ENCODE data around the gene CELF4.

DNA sequence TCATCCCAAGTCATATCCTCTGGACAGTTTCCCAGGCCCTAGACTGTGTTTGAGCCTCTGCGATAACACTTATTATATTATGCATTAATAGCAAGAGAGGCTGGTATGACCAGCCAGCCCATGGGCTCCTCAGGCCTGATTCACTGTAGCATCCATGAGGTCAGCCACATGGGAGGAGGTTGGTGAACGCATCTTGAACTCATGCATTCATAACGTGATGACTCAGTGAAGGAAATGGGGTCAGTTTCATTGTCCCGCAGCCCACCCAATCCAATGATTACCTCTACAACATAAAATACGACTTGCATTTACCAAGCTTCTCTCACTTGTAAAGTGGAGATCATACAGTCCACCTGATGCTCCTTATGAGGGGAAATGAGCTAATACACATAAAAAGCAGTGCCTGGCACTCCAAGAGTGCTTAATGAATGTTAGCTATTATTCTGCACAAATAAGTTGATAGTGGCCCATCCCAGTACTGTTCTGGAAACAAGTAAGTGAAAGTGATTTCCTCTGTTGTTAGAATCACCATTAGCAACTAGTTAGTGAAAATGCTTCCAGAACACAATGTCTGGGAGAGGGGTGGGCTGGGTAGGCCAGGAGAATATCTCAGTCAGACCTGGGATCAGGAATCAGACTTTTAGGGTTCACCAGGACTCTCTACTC, 46.1 kb upstream of the CELF4 start:
- no peak for TF ChIP-seq CTCF (conservative IDR thresholded peaks at IDR 0.05)
- no peak for TF ChIP-seq ZFX (IDR thresholded peaks at IDR 0.05)

All from C4-2B (cell line).